Measurements from ENCODE around the gene ZC3H12A.

The ZC3H12A gene

GRCh38 chr1:37455516-37455915 lies 18.9 kb upstream of the ZC3H12A start:
- DNase-seq (ENCODE audit: low spot score): no peak

- DNase-seq (ENCODE audit: low spot score): no peak
These were observed 17.8 kb upstream of the ZC3H12A start for GRCh38 chr1:37456614-37457013.

- DNase-seq (ENCODE audit: low spot score): no peak
These were observed 15.8 kb upstream of the ZC3H12A start for GRCh38 chr1:37458551-37458950.

- DNase-seq (ENCODE audit: low spot score): no peak
These were observed 12.5 kb upstream of the ZC3H12A start for GRCh38 chr1:37461698-37462436.

- no peak for DNase-seq (ENCODE audit: low spot score)
These were observed 9.9 kb upstream of the ZC3H12A start for GRCh38 chr1:37464443-37464842.

GRCh38 chr1:37465593-37466517 lies 8.5 kb upstream of the ZC3H12A start:
- DNase-seq (ENCODE audit: low spot score): no peak

- DNase-seq (ENCODE audit: low spot score): no peak
These were observed 6.3 kb upstream of the ZC3H12A start for GRCh38 chr1:37468037-37468436.

- no peak for DNase-seq (ENCODE audit: low spot score)
These were observed 5.0 kb upstream of the ZC3H12A start for GRCh38 chr1:37469386-37469785.

GRCh38 chr1:37471345-37472231 lies 2.8 kb upstream of the ZC3H12A start:
- no peak for DNase-seq (ENCODE audit: low spot score)

- DNase-seq (ENCODE audit: low spot score): no peak
These were observed 2.1 kb upstream of the ZC3H12A start for GRCh38 chr1:37472281-37472680.

- DNase-seq (ENCODE audit: low spot score): no peak
These were observed 1.4 kb upstream of the ZC3H12A start for GRCh38 chr1:37472994-37473393.

GRCh38 chr1:37473431-37474045 lies 842 bp upstream of the ZC3H12A start:
- DNase-seq (ENCODE audit: low spot score): peak; percentile 50

GRCh38 chr1:37474697-37475379 lies 458 bp downstream of the ZC3H12A start:
- DNase-seq (ENCODE audit: low spot score): no peak

- no peak for DNase-seq (ENCODE audit: low spot score)
These were observed 1.2 kb downstream of the ZC3H12A start for GRCh38 chr1:37475380-37476086.

- no peak for DNase-seq (ENCODE audit: low spot score)
These were observed 1.7 kb downstream of the ZC3H12A start for GRCh38 chr1:37476087-37476452.

GRCh38 chr1:37476460-37477197 lies 2.2 kb downstream of the ZC3H12A start:
- no peak for DNase-seq (ENCODE audit: low spot score)

- DNase-seq (ENCODE audit: low spot score): peak; percentile 87
These were observed 3.0 kb downstream of the ZC3H12A start for GRCh38 chr1:37477198-37477931.

GRCh38 chr1:37477946-37478345 lies 3.6 kb downstream of the ZC3H12A start:
- no peak for DNase-seq (ENCODE audit: low spot score)

GRCh38 chr1:37478451-37478881 lies 4.1 kb downstream of the ZC3H12A start:
- DNase-seq (ENCODE audit: low spot score): peak; percentile 47

Data from CD4-positive, alpha-beta T cell treated with Interleukin-6 at 100 ng/mL for 8 hours (primary cell).